HEK293T (cell line): ENCODE results near the gene TCAP.

Source experiments
- CTCF ChIA-PET: fragments of 350-600 bp; formaldehyde crosslinking; extraction: SDS; loops from one replicate; lab custom pipeline; 2021; ENCODE audit warnings: antibody characterized with exemption, inconsistent platforms; lab: Yijun Ruan, JAX
- POLR2A ChIA-PET: fragments of 350-600 bp; formaldehyde crosslinking; extraction: SDS; loops from one replicate; lab custom pipeline; 2020; ENCODE audit warnings: antibody characterized with exemption, inconsistent platforms; lab: Yijun Ruan, JAX
- DNase-seq: peaks from one replicate; pipeline ENCODE4 v3.0.0; 2012; ENCODE audit warnings: mixed read lengths; ENCODE audit errors: extremely low spot score
- ARNT ChIP-seq: fragments of 450-650 bp; IDR thresholded peaks from 2 replicates; pipeline ENCODE4 v1.6.1; 2017; ENCODE audit warnings: mild to moderate bottlenecking
- BHLHE40 ChIP-seq: fragments of 450-650 bp; IDR thresholded peaks from 2 replicates; pipeline ENCODE4 v1.6.1; 2016; ENCODE audit warnings: mild to moderate bottlenecking, moderate library complexity, borderline replicate concordance
- CTBP1 ChIP-seq: fragments of 450-650 bp; IDR thresholded peaks from 2 replicates; pipeline ENCODE4 v1.6.1; 2016; ENCODE audit warnings: borderline replicate concordance
- ELF4 ChIP-seq: fragments of 450-650 bp; IDR thresholded peaks from 2 replicates; pipeline ENCODE4 v1.6.1; 2017; ENCODE audit warnings: antibody characterized with exemption
- FOXA1 ChIP-seq: fragments of 450-650 bp; IDR thresholded peaks from 2 replicates; pipeline ENCODE4 v1.6.1; 2016; ENCODE audit warnings: mild to moderate bottlenecking
- FOXK2 ChIP-seq: fragments of 450-650 bp; IDR thresholded peaks from 2 replicates; pipeline ENCODE4 v1.6.1; 2016; ENCODE audit warnings: mild to moderate bottlenecking
- FOXM1 ChIP-seq: fragments of 450-650 bp; IDR thresholded peaks from 2 replicates; pipeline ENCODE4 v1.6.1; 2017; ENCODE audit warnings: mild to moderate bottlenecking, borderline replicate concordance
- HDGF ChIP-seq: fragments of 450-650 bp; IDR thresholded peaks from 2 replicates; pipeline ENCODE4 v1.6.1; 2017; ENCODE audit warnings: antibody characterized with exemption, borderline replicate concordance
- L3MBTL2 ChIP-seq: fragments of 450-650 bp; conservative IDR thresholded peaks from 2 replicates; pipeline ENCODE4 v1.6.1; 2016; ENCODE audit warnings: mild to moderate bottlenecking
- LEF1 ChIP-seq: fragments of 450-650 bp; IDR thresholded peaks from 2 replicates; pipeline ENCODE4 v1.6.1; 2017; ENCODE audit warnings: mild to moderate bottlenecking, borderline replicate concordance
- NFRKB ChIP-seq: fragments of 450-650 bp; IDR thresholded peaks from 2 replicates; pipeline ENCODE4 v1.6.1; 2016; ENCODE audit warnings: mild to moderate bottlenecking, moderate library complexity
- PKNOX1 ChIP-seq: fragments of 450-650 bp; IDR thresholded peaks from 2 replicates; pipeline ENCODE4 v1.6.1; 2016
- SP1 ChIP-seq: fragments of 450-650 bp; IDR thresholded peaks from 2 replicates; pipeline ENCODE4 v1.6.1; 2017
- SUZ12 ChIP-seq: fragments of 450-650 bp; IDR thresholded peaks from 2 replicates; pipeline ENCODE4 v1.6.1; 2016; ENCODE audit warnings: mild to moderate bottlenecking
- TARDBP ChIP-seq: fragments of 450-650 bp; IDR thresholded peaks from 2 replicates; pipeline ENCODE4 v1.6.1; 2016
- ZNF384 ChIP-seq: fragments of 450-650 bp; IDR thresholded peaks from 2 replicates; pipeline ENCODE4 v1.6.1; 2016

The TCAP gene

GRCh38 chr17:39641097-39641496 is 24.1 kb upstream of the TCAP start:
- ChIA-PET POLR2A (no interaction called here), CTCF (interaction anchor here (5.7 kb wide), 1 partner anchor 13 kb away, joined by 39 read pairs; no protein-coding TSS in a partner anchor)
- TF ChIP-seq SP1 (no peak), FOXA1 (no peak), HDGF (no peak), BHLHE40 (no peak), FOXK2 (no peak), ELF4 (no peak), CTBP1 (no peak), ZNF384 (no peak), FOXM1 (no peak), TARDBP (no peak), L3MBTL2 (no peak), SUZ12 (no peak), ARNT (no peak), LEF1 (no peak), NFRKB (no peak), PKNOX1 (no peak)
- DNase-seq: no peak

- TF ChIP-seq ARNT (no peak), L3MBTL2 (no peak), HDGF (no peak), LEF1 (no peak), ELF4 (no peak), CTBP1 (no peak), FOXK2 (no peak), ZNF384 (no peak), SUZ12 (no peak), PKNOX1 (no peak), FOXM1 (no peak), TARDBP (no peak), BHLHE40 (no peak), SP1 (no peak), FOXA1 (no peak), NFRKB (no peak)
- no peak for DNase-seq
- POLR2A ChIA-PET: no interaction called here
- CTCF ChIA-PET: interaction anchor here (5.7 kb wide), 1 partner anchor 12 kb away, joined by 39 read pairs; no protein-coding TSS in a partner anchor
These were observed 23.3 kb upstream of the TCAP start for GRCh38 chr17:39641883-39642282.

- CTCF ChIA-PET: interaction anchor here (5.7 kb wide), 1 partner anchor 11 kb away, joined by 39 read pairs; no protein-coding TSS in a partner anchor
- DNase-seq: no peak
- TF ChIP-seq TARDBP (no peak), LEF1 (no peak), CTBP1 (no peak), PKNOX1 (no peak), ARNT (no peak), HDGF (no peak), SUZ12 (no peak), FOXM1 (no peak), ZNF384 (no peak), SP1 (no peak), FOXK2 (no peak), L3MBTL2 (no peak), ELF4 (no peak)
- POLR2A ChIA-PET: no interaction called here
These were observed 22.7 kb upstream of the TCAP start for GRCh38 chr17:39642291-39643074.

- ChIA-PET CTCF (interaction anchor here (5.7 kb wide), 1 partner anchor 11 kb away, joined by 39 read pairs; no protein-coding TSS in a partner anchor), POLR2A (no interaction called here)
- no peak for DNase-seq
- TF ChIP-seq SUZ12 (no peak), PKNOX1 (no peak), ELF4 (no peak), NFRKB (no peak), FOXM1 (no peak), ARNT (no peak), SP1 (no peak), TARDBP (no peak), FOXK2 (no peak), HDGF (no peak), BHLHE40 (no peak)
These were observed 21.9 kb upstream of the TCAP start for GRCh38 chr17:39643271-39643670.

- TF ChIP-seq LEF1 (no peak), ZNF384 (no peak), FOXA1 (no peak), ARNT (no peak), PKNOX1 (no peak), FOXM1 (no peak), HDGF (no peak), L3MBTL2 (no peak), NFRKB (no peak), SUZ12 (no peak)
- CTCF ChIA-PET: no interaction called here
- POLR2A ChIA-PET: interaction anchor here (2.0 kb wide), 1 partner anchor 9 kb away, joined by 7 read pairs; no protein-coding TSS in a partner anchor
- DNase-seq: no peak
These were observed 17.9 kb upstream of the TCAP start for GRCh38 chr17:39647256-39647655.
